Measurements from ENCODE around the gene CCDC201.

DNA sequence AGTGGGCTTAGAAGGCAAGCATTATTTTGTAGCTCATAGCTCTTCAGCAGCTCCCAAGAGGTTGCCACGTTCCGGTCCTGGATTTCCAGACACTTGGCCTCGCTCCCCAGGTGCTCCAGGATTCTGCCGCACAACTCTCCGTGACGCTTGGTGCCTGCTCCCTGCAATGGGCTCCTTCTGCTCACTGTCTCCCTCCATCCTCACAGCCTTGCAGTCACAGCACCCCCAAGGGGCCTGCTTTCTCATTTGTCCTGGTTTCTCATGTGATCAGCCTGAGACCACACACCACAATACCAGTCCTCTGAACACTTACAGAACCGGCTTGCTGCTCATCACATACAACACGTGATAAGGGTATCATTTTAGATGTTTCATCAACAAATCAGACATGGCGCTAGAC, 38.4 kb upstream of the CCDC201 start:
- TF ChIP-seq, protein P1, sequence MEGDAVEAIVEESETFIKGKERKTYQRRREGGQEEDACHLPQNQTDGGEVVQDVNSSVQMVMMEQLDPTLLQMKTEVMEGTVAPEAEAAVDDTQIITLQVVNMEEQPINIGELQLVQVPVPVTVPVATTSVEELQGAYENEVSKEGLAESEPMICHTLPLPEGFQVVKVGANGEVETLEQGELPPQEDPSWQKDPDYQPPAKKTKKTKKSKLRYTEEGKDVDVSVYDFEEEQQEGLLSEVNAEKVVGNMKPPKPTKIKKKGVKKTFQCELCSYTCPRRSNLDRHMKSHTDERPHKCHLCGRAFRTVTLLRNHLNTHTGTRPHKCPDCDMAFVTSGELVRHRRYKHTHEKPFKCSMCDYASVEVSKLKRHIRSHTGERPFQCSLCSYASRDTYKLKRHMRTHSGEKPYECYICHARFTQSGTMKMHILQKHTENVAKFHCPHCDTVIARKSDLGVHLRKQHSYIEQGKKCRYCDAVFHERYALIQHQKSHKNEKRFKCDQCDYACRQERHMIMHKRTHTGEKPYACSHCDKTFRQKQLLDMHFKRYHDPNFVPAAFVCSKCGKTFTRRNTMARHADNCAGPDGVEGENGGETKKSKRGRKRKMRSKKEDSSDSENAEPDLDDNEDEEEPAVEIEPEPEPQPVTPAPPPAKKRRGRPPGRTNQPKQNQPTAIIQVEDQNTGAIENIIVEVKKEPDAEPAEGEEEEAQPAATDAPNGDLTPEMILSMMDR (IDR thresholded peaks at IDR 0.05; ENCODE audit: extremely low read depth in 1 of 2, insufficient read depth in 1 of 2, low read depth in 1 of 2, low read length in 2 of 2): no peak
- TF ChIP-seq POLR2AphosphoS5 (IDR thresholded peaks at IDR 0.05; ENCODE audit: insufficient read depth, low read depth, low read length) (no peak), EZH2 (IDR thresholded peaks at IDR 0.05; ENCODE audit: borderline replicate concordance, low read depth, low read length, severe bottlenecking) (no peak), MYC (IDR thresholded peaks at IDR 0.05; ENCODE audit: low read depth, low read length) (no peak), POLR2A (IDR thresholded peaks at IDR 0.05; ENCODE audit: low read depth, low read length) (no peak), JUN (IDR thresholded peaks at IDR 0.05; ENCODE audit: borderline replicate concordance, insufficient read depth, insufficient read length, low read depth) (no peak)
- TF ChIP-seq, protein P2, sequence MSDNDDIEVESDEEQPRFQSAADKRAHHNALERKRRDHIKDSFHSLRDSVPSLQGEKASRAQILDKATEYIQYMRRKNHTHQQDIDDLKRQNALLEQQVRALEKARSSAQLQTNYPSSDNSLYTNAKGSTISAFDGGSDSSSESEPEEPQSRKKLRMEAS (IDR thresholded peaks at IDR 0.05; ENCODE audit: insufficient read depth, insufficient read length): no peak

All from endothelial cell of umbilical vein (primary cell).